ENCODE results near the gene KRT35. TPM values are rescaled to one million over a fixed set of nuclear protein-coding genes. Genes with fewer than 3 reads are reported as not detected.

Gene KRT35
- total RNA-seq, 2 experiments from 2014 or later, result not detected

DNA sequence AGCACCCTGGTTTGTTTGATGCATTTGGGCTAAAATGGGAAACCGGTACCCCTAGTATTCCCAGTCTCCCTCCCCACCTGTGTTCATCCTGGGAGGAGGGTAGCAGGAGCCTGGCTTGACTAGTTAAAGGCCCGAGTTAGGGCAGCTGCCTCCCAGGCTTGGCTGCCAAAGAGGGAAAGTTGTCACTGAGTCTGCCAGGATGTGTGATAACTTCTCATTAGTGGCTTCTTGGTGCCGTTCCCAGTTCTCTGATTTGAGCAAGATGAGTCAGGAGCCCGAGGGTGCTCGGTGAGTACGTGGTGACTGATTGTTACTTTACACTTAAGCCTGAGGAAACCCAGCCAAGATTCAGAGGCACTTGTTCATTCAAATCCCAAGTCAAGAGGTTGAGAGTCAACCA lies 16.3 kb downstream of the KRT35 start:
- CTCF ChIA-PET, result no interaction called here
- POLR2A ChIA-PET, result no interaction called here

DNA sequence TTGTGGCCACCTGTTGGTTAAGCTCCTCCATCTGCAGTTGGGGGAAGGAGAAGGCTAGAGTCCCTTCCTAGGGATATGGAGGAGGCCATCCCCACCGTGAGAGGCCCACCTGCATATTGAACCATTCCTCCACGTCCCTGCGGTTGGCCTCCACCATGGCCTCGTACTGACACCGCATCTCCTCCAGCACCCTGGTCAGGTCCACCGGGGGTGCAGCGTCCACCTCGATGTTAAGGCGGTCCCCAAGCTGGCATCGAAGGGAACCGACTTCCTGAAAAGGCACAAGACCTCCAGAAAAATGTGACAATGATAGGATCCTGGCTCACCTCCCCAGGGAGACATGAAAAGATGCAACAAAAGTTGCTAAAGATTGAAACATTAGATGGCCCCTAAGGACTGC lies 16.8 kb downstream of the KRT35 start:
- CTCF ChIA-PET, result no interaction called here
- POLR2A ChIA-PET, result no interaction called here

DNA sequence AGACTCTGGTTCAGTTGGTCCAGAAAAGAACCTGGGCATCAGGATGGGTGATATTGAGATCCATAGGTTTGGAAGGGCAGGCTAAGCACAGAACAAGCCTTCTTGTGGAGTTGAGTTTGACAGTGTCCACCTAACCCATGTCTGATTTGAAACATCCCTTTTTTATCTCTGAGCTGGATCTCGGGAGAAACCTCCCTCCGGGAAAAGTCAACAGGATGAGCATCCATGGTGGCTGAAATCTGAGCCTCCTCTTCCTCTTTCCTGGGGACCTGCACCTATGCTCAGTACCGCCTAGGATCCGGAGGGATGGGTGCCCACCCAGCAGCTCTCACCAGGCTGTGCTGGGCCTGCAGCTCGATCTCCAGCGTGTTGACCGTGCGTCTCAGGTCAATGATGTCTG lies 17.2 kb downstream of the KRT35 start:
- ChIA-PET POLR2A (no interaction called here), CTCF (no interaction called here)

DNA sequence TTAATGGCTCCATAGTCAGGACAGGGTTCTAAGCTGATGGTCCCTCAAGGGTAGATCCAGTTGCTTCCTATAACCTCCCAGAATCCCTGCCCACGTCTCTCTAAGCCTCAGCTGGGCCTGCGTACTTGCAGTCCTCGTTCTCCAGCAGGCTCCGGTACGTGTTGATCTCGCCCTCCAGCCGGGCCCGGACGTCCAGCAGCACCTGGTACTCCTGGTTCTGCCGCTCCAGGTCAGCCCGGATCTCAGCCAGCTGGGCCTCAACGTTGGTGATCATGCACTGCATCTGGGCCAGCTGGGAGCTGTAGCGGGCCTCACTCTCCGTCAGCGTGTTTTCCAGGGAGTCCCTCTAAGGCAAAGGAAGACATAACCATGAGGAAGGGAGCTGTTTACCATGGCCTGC lies 18.2 kb downstream of the KRT35 start:
- POLR2A ChIA-PET, result no interaction called here
- CTCF ChIA-PET, result no interaction called here

DNA sequence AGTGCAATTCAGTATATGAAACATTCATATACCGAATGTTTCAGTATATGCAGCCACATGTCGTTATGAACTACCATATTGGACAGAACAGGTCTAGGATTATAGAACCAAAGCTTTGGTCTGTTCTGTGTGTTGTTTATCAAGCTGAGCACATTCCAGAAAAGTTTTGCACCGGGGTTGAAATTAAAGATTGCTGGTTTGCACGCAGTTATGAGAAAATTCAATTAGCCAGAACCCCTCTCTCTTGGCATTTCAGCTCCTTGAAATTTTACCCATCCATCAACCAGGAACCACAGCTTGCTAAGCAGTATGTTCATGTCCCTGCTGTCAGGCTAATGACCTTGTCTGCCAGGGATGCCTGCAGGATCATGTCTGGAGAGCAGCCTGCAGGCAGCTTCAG lies 23.3 kb downstream of the KRT35 start:
- ChIA-PET CTCF (no interaction called here), POLR2A (no interaction called here)

DNA sequence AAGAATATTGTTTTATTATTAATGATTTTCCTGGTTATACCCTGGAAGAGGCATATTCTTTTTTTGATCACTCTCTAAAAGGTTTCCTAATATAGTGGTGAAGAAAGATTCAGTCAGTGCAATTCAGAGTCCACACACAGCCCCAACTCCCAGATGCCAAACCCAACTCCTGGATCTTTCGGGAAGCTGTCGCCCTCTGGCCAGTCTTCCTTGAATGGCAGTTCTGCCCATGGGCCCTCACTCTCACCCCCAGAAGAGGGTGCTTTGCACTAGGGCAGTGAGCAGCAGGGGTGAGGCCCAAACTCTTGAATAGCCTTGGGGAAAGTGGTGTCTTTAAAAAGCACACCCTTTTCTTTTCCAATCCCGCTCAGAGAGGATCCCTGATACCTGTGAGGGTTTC lies 24.7 kb downstream of the KRT35 start:
- POLR2A ChIA-PET, result no interaction called here
- CTCF ChIA-PET, result no interaction called here

DNA sequence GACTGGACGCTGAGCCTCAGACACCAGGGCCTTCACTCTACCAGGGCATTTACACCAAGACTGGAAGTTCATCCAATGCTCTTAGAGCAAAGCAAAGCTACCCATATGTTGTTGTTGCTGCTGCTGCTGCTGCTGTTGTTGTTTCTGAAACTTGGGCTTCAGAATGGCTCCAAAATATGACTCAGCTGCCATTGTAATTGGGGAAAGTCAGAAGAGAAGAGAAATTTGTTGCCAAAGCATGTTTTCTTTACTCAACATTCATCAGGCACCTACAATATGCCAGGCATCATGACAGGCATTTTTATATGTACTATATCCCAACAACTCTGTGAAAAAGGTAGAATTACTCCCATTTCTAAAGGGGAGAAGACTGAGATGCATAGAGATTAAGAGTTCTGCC lies 25.7 kb downstream of the KRT35 start:
- CTCF ChIA-PET, result no interaction called here

DNA sequence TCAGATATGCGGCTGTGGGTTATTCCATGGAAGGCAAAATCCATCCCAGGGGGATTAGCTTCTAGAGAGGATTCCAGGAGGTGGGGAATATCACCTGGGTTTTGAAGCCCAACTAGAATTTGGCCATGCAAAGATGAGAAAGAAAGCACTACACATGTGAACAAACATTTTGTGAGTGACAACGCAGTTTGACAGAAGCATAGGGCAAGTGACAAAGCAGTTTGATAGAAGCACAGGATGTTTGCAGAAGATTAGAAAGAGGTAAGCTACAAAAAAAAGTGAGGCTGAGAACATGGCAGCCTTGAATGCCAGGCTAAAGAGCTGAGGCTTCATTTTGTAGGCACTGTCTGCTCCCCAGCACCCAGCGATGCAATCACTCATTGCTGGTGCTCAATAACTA lies 27.9 kb downstream of the KRT35 start:
- ChIA-PET CTCF (no interaction called here), POLR2A (no interaction called here)

More for the DNA sequence above, 25.7 kb downstream of the KRT35 start:
- POLR2A ChIA-PET, result no interaction called here

DNA sequence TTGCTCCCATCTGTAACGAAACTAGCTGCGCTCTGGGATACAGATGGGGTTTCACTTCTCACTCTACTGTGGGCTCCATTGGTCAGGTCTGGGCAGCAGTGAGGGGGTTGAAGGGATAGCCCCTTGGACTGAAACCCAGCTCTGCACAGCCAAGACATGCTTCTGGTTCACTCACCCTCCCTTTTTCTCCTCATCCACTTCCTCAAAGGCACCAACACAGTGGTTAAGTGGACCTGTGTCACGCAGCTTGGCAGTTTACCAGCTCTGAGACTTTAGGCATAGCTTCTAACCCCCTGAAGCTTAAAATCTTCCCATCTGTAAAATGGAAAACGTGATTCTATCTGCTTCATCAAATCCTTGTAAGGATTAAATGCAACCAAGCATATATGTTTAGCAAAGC lies 28.7 kb downstream of the KRT35 start:
- CTCF ChIA-PET, result no interaction called here
- POLR2A ChIA-PET, result no interaction called here

DNA sequence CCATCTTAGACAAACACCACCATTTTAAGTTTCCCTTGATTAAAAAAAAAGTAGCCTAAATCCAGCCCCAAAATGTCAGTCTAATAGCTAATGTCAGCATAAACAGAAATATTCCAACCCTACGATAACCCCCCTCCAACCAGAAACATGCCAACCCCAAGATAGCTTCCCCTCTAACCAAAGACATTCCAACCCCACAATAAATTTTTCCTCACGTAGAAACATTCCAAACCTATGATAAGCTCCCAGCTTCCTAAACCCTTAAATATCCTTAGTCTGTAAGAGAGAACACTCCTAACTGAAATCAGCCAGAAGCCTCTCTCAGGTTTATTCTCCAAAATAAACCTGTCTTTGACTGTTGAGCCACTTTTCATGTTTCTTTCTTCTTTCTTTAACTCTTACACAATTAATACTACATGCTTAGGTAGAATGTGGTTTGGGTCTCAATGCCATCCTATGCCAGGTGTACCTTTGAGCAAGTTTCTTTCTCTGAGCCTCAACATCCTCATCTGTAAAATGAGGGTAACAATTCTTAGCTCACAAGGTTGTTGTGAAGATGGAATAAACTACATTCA lies 29.7 kb downstream of the KRT35 start:
- CTCF ChIA-PET, result no interaction called here
- POLR2A ChIA-PET, result no interaction called here

DNA sequence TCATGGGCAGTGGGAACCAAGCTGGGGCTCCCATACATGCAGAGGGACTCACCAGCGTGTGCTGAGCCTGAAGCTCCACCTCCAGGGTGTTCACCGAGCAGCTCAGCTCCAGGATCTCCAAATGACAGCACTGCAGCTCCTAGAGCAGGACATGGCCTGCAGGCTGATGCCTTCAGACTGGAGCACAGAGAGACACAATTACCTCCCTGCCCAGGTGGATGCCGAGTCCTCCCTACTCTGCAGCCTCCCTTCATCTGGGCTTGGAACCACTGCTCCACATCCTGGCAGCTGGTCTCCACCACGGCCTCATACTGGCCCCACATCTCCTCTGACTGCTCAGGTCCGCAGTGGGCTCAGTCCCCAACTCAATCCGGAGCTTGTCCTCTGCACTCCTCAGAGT lies 31.9 kb downstream of the KRT35 start:
- CTCF ChIA-PET, result no interaction called here
- POLR2A ChIA-PET, result no interaction called here

DNA sequence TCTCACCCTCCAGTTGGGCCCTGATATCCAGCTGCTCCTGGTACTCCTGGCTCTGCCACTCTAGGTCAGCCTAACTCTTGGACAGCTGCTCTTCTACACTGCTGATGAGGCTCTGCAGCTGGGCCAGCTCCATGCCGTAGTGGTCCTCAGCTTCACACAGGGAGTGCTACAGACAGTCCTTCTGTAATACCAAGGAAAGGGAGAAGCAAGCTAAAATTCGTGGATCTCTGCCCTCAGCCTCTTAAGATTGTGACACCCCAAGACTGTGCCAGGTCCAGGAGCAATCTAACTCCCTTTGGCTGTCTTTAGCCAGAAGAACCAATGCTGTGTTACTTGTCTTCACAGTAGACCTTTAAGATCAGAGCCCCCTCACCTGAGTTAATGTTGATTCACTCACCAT lies 32.4 kb downstream of the KRT35 start:
- POLR2A ChIA-PET, result no interaction called here
- CTCF ChIA-PET, result no interaction called here

DNA sequence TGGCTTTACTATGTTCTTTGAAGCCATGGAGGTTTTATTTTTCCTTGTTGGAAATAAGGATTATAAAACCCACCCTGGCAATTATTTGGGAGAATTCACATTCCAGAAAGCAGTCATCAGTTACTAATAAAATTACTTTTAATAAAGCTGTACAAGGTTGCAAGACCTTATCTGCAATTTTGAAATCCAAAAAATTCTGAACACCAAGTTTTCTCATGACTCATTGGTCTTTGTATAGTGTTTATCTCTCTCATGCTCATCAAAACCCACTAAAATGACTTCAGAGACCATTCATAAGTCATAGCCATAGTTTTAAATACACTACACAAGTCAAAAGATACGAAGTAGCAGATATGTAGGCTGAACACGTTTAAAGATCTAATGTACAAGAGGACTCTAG lies 34.1 kb downstream of the KRT35 start:
- ChIA-PET POLR2A (no interaction called here), CTCF (no interaction called here)

DNA sequence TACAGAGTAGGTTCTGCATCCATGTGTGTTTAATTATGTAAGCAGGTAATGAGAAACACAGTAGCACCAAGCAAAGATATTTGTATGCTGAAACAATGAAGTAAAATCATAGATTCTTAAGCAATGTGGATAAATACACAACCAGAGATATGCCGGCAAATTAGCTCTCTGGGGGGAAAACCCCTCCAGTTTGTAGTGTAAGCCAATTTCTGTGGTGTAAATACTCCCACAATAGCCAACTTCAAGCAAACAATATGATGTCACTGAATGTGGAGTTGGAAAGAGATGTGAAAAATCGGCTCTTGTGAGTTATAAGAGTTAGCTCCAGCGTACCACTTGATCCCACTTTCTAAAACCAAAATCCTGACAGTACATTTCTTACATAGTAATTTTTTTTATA lies 36.3 kb downstream of the KRT35 start:
- POLR2A ChIA-PET, result no interaction called here
- CTCF ChIA-PET, result no interaction called here

DNA sequence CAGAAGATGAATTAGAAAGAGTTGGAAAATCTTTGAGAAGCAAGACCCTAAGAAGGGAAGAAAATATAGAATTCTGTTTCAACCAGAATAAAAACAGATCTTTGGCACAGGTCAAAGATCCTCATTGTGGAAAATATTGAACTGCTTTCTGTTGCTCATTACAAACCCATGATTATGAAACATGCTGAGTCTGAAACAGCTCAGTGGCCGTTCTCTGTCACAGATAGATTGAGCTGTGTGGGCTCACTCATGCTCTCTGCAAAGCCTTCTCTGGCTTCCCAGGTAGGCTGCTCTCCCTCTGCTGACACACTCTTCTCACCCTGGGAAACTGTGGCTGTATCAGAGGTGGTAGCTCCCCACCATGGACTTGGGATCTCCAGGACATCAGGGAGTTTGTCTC lies 36.8 kb downstream of the KRT35 start:
- CTCF ChIA-PET, result no interaction called here
- POLR2A ChIA-PET, result no interaction called here

DNA sequence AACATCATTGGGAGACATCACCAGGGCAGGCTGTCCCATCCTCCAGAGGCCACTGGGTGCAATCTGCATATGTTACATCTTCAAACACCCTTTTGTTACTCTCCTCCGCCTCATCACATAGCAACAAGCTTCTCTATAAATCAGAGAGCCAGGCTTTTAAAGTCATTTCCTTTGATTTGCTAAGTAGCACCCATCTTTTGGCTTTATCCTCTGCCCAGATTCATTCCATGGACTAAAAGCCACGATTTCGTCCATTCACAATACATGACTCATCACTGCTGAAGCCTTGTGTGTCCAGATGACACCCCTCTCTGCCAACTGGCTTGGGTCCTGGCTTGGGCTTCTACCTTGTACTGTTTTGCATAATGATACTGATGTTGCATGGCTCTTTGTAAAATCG lies 38.2 kb downstream of the KRT35 start:
- ChIA-PET POLR2A (no interaction called here), CTCF (no interaction called here)

DNA sequence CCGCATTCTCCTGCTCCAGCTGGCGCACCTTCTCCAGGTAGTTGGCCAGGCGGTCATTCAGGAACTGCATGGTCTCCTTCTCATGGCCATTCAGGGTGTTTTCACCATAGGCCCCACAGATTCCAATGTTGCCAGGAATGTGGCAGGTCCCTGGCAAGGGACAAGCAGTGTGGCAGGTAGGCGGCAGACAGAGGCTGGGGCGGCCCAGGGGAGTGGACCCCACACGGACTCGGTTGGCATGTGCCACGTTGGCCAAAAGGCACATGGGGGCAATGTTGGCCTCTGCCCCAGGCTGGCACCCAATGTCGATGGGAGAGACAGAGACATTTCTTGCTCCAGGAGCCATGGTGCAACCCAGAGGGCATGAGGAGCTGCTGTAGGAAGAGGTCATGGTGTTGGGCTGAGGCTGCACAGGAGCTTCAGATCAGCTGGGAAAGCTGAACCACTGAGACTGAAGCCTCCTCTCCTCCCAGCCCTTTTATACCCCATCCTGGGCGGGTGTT lies 40.4 kb downstream of the KRT35 start, which contains the start of gene KRT38:
KRT38 (minus strand) TSS at position 453 of the 503 bp plus-strand sequence; CDS start at position 391, 62 bp downstream.
- ChIA-PET POLR2A (no interaction called here), CTCF (no interaction called here)

DNA sequence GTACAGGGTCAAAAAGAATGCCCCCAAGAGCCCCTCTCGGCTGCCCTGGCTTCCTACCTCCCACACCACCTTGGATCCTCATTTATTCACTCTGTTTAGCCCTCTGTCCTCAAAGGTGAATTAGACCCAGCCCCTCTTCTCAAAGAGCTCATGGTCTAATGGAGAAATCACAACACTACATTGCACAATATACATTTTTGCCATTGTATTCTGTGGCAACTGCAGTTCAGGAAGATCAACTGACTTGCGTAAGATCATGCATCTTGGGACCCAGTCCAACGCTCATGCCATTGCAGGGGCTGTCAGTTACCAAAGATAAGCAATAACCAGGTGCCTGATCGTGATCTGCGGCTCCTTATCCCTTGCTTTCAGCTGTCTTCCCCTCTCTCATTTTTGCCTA lies 41.6 kb downstream of the KRT35 start:
- ChIA-PET CTCF (no interaction called here), POLR2A (no interaction called here)

DNA sequence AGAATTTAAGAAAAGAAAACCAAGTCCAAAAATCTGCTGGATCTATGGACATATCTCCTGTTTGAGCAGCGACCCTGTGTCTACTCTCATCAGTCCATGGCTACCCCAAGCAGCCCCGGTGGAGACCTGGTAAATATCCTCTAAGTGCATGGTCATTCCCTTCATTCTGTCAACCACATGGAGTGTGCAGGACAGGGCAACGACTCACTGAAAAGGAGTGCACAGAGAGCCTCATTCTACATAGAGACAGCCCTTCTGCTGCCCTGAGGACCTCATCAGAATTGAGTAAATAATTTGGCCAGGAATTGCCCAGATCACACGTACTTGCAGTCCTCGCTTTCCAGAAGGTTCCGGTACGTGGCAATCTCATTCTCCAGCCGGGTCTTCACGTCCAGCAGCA lies 43.2 kb downstream of the KRT35 start:
- POLR2A ChIA-PET, result no interaction called here
- CTCF ChIA-PET, result no interaction called here

DNA sequence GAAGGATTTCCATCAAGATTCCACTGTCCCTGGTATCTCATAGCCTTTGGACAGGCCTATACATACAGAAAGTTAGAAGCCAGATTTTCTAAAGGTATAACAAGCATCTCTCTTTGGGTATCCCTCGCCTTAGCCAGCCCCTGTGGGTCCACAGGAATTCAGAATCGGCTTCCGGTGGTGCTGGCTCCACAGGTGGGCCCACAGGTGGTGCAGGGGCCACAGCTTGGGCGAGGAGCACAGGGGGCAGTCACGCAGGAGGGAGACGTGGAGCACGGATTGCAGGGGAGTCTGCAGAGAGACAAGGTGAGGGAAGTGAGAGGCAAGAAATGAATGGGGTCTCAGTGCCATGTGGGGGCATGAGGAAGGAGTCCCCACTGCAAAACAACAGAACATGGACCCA lies 43.7 kb downstream of the KRT35 start:
- ChIA-PET CTCF (no interaction called here), POLR2A (no interaction called here)

DNA sequence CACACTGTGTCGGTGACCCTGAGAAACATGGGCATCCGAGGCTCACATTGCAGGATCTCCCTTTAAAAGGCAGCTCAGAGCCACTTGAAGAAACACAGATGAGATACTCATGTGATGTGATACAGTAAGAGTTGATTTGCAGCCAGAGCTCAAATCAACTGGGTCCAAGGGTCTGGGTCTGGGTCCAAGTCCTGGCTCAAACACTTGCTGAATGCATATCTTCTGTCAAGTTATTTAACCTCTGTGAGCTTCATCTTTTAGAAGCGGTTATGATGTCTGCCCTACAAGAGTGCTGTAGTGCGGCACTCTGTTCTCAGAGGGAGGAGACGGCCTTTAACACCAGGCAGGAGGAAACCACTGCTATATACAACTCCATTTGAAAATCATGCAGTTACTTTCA lies 46.5 kb downstream of the KRT35 start:
- ChIA-PET CTCF (interaction anchor here (0.5 to 1.1 kb wide), 2 partner anchors 61 to 63 kb away, joined by 3 to 4 read pairs; no protein-coding TSS in a partner anchor), POLR2A (no interaction called here)

DNA sequence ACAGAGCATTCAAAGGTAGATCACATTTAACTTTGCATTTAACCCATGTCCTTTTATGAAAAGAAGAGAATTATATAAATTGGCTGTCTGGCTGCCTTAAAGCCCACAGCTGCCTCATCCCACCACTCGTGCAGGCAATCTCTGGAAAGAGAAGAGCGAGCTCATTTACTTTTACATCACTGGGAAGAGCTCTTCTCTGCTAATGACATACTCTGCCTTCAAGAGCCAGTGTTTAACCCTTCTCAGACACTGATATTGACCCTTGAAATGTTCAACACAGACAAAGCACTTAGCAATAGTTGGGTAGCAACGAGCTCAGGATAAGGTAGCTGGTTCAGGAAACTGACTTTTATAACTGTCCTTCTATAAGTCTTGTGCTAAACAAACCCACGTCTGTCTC lies 46.9 kb downstream of the KRT35 start:
- POLR2A ChIA-PET, result no interaction called here
- CTCF ChIA-PET, result interaction anchor here (1.1 kb wide), 1 partner anchor 62 kb away, joined by 4 read pairs; no protein-coding TSS in a partner anchor

DNA sequence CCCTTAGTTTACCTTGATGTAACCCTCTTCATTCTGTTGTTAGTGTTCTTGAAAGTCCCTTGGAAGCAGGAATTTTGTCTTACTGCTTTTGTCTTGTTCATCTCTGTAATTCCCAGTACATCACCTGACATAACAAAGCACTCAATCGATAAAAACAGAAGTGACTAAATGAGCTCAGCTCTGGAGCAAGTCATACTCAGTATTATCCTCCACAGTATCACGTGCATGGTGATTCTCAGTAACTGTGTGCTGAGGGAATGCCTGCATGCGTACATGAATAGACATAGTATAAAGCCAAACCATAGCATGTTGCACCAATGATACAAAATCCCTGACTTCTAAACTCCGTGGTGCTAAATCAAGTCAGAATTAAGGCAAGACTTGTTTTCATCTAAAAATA lies 47.4 kb downstream of the KRT35 start:
- CTCF ChIA-PET, result interaction anchor here (1.1 kb wide), 1 partner anchor 62 kb away, joined by 4 read pairs; no protein-coding TSS in a partner anchor
- POLR2A ChIA-PET, result no interaction called here

All from activated CD8-positive, alpha-beta memory T cell treated with anti-CD3 and anti-CD28 coated beads for 36 hours (primary cell).